Gastrocnemius medialis (tissue), 4 donors: Measurements from ENCODE around the gene XYLT2. TPM values are rescaled to one million over a fixed set of nuclear protein-coding genes. Genes with fewer than 3 reads are reported as not detected.
"Not testable (repeated sequence)": the region's sequence is repeated elsewhere in the genome, so short reads cannot be mapped to it uniquely, and the experiment has no call there.

ENCODE experiments used
- ATAC-seq, 2 donors: fragments of 150-250 bp; one replicate each; pipeline ENCODE4 v1.9.1; 2016
- DNase-seq, 2 donors: peaks; one replicate each; pipeline ENCODE4 v3.0.0-alpha.2; 2019
- H3K27ac ChIP-seq, 4 donors: fragments of 200-600 bp; sonication (generic); 1 replicate in 1 of 4; 2 replicates in 3 of 4; pipeline ENCODE4 v1.5.1; 2016 to 2018; ENCODE audit warnings: mild to moderate bottlenecking in 2 of 4, moderate library complexity in 1 of 4
- H3K27me3 ChIP-seq, 3 donors: fragments of 200-600 bp; sonication (generic) in 2 of 3; 1 replicate in 1 of 3; 2 replicates in 2 of 3; pipeline versions ENCODE4 v1.5.1 to v1.6.0; 2016 to 2019; ENCODE audit warnings: mild to moderate bottlenecking in 1 of 3, moderate library complexity in 1 of 3
- H3K36me3 ChIP-seq, 2 donors: fragments of 200-600 bp; sonication (generic) in 1 of 2; one replicate each; pipeline ENCODE4 v1.5.1; 2017 to 2018
- H3K4me1 ChIP-seq, 2 donors: fragments of 200-600 bp; sonication (generic) in 1 of 2; one replicate each; pipeline ENCODE4 v1.5.1; 2016 to 2017; ENCODE audit warnings: mild to moderate bottlenecking in 2 of 2
- H3K4me3 ChIP-seq, 4 donors: fragments of 200-600 bp; sonication (generic) in 3 of 4; 1 replicate in 1 of 4; 2 replicates in 3 of 4; pipeline ENCODE4 v1.5.1; 2016 to 2019; ENCODE audit warnings: mild to moderate bottlenecking in 2 of 4
- H3K9me3 ChIP-seq, 3 donors: fragments of 200-600 bp; sonication (generic) in 2 of 3; 1 replicate in 1 of 3; 2 replicates in 2 of 3; pipeline ENCODE4 v1.5.1; 2016 to 2019
- POLR2A ChIP-seq, 2 donors: fragments of 450-650 bp; IDR thresholded peaks; one replicate each; pipeline ENCODE4 v1.6.1; 2017; ENCODE audit warnings: antibody characterized with exemption in 2 of 2, mild to moderate bottlenecking in 2 of 2, moderate library complexity in 2 of 2
- in situ Hi-C, 4 donors: fragments of 200-750 bp; cut with MboI; loops; one replicate each; pipeline versions ENCODE4 v1.15.0 to v1.8.0; 2017; ENCODE audit warnings: low sequenced_read_pairs in 4 of 4
- intact Hi-C: fragments of 100-400 bp; cut with DNase I; formaldehyde crosslinking; loops from one replicate; pipeline ENCODE4 v1.15.1; 2023; ENCODE audit warnings: low total_unique reads
- total RNA-seq, 4 donors: library from RNA; depleted of rRNA; stranded (reverse); fragments of >200 nt; gene quantifications; one replicate each; pipeline versions ENCODE4 v1.1.0 to v1.2.3, GENCODE V29; 2016
- TF ChIP-seq, protein P1 (sequence below), 5 experiments: fragments of 450-650 bp in 3 of 5; fragments of 200-600 bp in 2 of 5; sonication (generic) in 2 of 5; IDR thresholded peaks in 4 of 5; conservative IDR thresholded peaks in 1 of 5; 1 replicate in 4 of 5; 2 replicates in 1 of 5; pipeline ENCODE4 v1.5.1; 2016 to 2019; ENCODE audit warnings: antibody characterized with exemption in 5 of 5, mild to moderate bottlenecking in 3 of 5, moderate library complexity in 3 of 5

XYLT2 gene
- total RNA-seq, 4 donors from 2014 or later = 7.9 to 12.6 (median 9.8) TPM

DNA sequence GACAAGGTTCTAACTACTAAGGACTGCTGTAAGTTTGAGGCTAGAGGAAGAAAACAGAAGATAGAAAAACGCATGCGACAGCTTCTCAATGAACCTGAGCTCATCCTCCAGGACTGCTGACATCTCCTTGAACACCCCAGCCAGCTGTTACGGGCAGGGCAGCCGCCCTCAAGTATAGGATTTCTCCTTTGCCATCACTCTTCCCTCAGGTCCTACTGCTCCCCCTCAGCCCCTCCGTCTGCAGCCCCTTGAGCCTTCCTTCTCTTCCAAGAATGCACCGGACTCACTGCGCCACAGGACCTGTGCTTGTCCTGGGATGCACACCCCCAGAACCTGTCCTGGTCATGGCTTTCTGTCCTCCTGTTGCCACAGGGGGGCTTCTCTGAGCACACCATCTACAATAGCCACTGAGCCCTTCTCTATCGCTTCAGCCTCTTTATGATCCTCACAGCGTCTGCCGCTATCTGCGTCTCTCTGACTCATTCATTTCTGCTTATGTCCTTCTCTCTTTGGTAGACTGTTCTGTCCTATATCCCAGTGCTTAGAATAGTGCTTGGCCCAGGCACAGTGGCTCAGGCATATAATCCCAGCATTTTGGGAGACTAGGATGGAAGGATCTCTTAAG lies 15.7 kb upstream of the XYLT2 start:
- no peak for TF ChIP-seq POLR2A (IDR thresholded peaks at IDR 0.05)
- TF ChIP-seq, protein P1, sequence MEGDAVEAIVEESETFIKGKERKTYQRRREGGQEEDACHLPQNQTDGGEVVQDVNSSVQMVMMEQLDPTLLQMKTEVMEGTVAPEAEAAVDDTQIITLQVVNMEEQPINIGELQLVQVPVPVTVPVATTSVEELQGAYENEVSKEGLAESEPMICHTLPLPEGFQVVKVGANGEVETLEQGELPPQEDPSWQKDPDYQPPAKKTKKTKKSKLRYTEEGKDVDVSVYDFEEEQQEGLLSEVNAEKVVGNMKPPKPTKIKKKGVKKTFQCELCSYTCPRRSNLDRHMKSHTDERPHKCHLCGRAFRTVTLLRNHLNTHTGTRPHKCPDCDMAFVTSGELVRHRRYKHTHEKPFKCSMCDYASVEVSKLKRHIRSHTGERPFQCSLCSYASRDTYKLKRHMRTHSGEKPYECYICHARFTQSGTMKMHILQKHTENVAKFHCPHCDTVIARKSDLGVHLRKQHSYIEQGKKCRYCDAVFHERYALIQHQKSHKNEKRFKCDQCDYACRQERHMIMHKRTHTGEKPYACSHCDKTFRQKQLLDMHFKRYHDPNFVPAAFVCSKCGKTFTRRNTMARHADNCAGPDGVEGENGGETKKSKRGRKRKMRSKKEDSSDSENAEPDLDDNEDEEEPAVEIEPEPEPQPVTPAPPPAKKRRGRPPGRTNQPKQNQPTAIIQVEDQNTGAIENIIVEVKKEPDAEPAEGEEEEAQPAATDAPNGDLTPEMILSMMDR (IDR thresholded peaks at IDR 0.05 in 4 of 5, conservative IDR thresholded peaks at IDR 0.05 in 1 of 5) = no peak
- Histone ChIP-seq H3K27ac (no peak overlapping the region), H3K4me1 (no peaks in the 10 kb centered on the region), H3K9me3 (no peaks in the 10 kb centered on the region), H3K36me3 (no peaks in the 10 kb centered on the region), H3K27me3 (peaks cover 0 to 2% (median 0%) of the 10 kb centered on the region in 3 donors), H3K4me3 (no peak overlapping the region)
- in situ Hi-C loops (no loop called here), intact Hi-C loops (no loop called here)
- ATAC-seq = no peak
- DNase-seq = no peak

DNA sequence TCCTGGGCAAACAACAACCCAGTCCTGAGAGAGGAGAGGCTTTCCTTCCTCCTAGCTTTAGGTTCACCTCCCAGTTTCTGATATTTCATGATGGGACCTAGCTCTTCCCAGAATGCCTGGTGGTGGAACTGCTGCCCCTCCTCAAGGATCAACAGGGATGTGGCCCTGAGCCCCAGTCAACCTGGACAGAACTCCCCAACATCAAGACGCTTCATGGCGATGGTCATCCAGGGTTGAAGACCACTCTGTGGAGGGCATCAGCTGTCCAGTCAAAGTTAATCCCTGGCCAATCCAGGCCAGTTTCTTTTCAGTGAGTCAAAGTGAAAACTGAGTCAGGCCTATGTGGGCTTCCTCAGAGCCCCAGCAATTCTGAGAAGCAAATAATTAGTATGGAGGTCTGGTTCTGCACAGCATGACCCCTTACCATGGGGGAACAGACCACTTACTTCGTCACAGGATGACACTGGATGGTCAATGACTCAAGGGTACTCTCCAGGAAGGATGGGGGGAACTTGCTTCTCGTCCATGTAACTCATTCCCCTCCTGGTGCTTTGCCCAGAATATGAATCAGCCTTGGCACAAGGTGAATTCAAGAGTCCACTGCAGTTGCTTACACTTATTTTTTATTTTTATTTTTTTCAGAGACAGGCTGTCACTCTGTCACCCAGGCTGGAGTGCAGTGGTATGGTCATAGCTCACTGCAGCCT lies 14.7 kb upstream of the XYLT2 start:
- in situ Hi-C loops = no loop called here
- no peak for ATAC-seq

DNA sequence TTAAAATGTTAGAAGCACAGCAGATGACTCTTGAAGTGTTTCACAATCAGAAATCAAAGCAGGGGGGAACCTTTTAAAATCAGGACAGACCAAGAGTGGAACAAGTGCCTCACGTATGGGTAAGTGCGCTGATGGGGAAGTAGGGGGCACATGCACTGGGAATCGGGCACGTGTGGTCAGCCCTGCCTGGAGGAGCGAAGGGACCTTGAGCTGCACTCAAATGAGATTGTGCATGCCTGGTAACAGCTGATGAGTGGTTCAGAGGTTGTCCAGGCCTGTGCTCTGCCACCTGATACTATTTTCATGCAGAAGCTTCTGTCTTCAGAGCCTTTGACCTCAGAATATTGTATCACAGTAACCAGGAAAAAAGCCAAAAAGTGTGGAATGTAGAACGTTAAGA lies 13.7 kb upstream of the XYLT2 start:
- Histone ChIP-seq H3K36me3 (no peaks in the 10 kb centered on the region), H3K4me3 (no peak overlapping the region), H3K9me3 (no peaks in the 10 kb centered on the region), H3K27me3 (no peaks in the 10 kb centered on the region), H3K4me1 (no peaks in the 10 kb centered on the region), H3K27ac (no peak overlapping the region)
- no peak for DNase-seq
- in situ Hi-C loops (no loop called here), intact Hi-C loops (no loop called here)
- no peak for ATAC-seq
- TF ChIP-seq, protein P1 (IDR thresholded peaks at IDR 0.05 in 4 of 5, conservative IDR thresholded peaks at IDR 0.05 in 1 of 5) = no peak
- TF ChIP-seq POLR2A (IDR thresholded peaks at IDR 0.05) = no peak

More for the DNA sequence above, 14.7 kb upstream of the XYLT2 start:
- Histone ChIP-seq H3K27me3 (peaks cover 0 to 2% (median 0%) of the 10 kb centered on the region in 3 donors), H3K27ac (no peak overlapping the region), H3K4me3 (no peak overlapping the region), H3K9me3 (no peaks in the 10 kb centered on the region), H3K36me3 (no peaks in the 10 kb centered on the region), H3K4me1 (no peaks in the 10 kb centered on the region)
- intact Hi-C loops = no loop called here
- no peak for TF ChIP-seq POLR2A (IDR thresholded peaks at IDR 0.05)
- TF ChIP-seq, protein P1 (IDR thresholded peaks at IDR 0.05 in 4 of 5, conservative IDR thresholded peaks at IDR 0.05 in 1 of 5) = no peak
- DNase-seq = no peak

DNA sequence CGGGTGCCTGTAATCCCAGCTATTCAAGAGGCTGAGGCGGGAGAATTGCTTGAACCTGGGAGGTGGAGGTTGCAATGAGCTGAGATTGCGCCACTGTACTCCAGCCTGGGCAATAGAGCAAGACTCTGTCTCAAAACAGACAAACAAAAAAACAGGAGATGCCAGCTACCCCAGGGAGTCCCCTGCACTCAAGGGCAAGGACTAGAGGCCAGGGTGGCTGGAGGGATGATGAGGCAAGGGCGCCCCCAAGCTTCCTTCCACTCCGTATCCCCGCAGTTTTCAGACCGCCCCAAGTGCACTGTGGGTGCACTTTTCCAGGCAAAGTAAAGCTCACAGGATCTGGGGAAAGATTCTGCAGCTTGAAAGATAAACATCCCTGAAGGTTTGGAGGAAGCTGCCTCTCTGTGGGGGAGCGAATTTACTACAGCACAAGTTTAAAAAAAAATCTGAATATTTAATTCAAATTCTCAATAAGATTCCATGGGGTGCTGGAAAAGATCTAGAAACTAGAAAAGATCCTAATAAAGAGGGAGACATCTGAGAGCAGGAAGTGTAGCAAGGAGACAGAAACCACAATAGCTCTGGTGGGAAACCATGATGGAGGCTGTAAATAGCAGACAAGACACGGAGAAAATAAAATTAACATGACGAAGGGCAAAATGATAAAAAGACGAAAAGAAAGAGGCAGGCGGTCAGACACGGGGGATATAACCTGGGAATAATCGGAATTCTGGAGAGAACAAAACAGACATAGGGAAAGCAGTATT lies 12.5 kb upstream of the XYLT2 start:
- H3K4me1 ChIP-seq, H3K27ac ChIP-seq, H3K9me3 ChIP-seq, H3K4me3 ChIP-seq, intact Hi-C loops, ATAC-seq, DNase-seq, H3K36me3 ChIP-seq, in situ Hi-C loops, H3K27me3 ChIP-seq: not testable (repeated sequence)

DNA sequence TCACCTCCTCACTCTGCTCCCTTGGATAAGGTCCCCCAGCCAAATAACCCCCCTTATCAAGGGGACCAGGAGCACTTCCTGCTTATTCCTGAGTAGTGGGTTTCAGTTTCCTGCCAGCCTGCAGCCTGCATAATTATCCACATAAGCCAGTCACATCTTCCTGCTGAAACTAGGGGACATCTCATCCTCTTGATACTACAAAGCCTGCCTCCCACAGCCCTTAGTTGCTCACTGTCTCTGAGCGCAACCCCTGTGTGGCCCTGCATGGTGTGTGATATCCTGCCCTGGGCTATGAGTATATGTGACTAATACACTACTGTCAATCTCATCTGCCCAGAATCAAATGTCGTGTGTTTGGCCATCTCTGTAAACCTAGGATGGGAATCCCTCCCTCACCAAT lies 8.0 kb upstream of the XYLT2 start:
- Histone ChIP-seq H3K27ac (no peak overlapping the region), H3K36me3 (no peaks in the 10 kb centered on the region), H3K27me3 (no peaks in the 10 kb centered on the region), H3K4me3 (no peak overlapping the region), H3K9me3 (no peaks in the 10 kb centered on the region), H3K4me1 (no peaks in the 10 kb centered on the region)
- DNase-seq = no peak
- intact Hi-C loops = no loop called here
- TF ChIP-seq, protein P1 (IDR thresholded peaks at IDR 0.05 in 4 of 5, conservative IDR thresholded peaks at IDR 0.05 in 1 of 5) = no peak
- TF ChIP-seq POLR2A (IDR thresholded peaks at IDR 0.05) = no peak
- in situ Hi-C loops = no loop called here
- no peak for ATAC-seq
